Measurements from ENCODE around the gene POLE. TPM values are rescaled to one million over a fixed set of nuclear protein-coding genes. Genes with fewer than 3 reads are reported as not detected.

The POLE gene
- total and polyA plus RNA-seq, 2 of the 4 experiments (the other 2 are of a cell fraction) = 17.2 to 20.7 TPM

- no peak overlapping the region for H4K91ac ChIP-seq (ENCODE audit: insufficient read depth, low read depth, low read length)
- no peak overlapping the region for H2BK20ac ChIP-seq (ENCODE audit: low read depth, low read length)
- in situ Hi-C loops (cut with MboI; ENCODE audit: low sequenced_read_pairs) = no loop called here
- DNase-seq (no peak), ATAC-seq (ENCODE audit: low read depth) (no peak)
- CTCF ChIA-PET = no interaction called here
- H2AK5ac ChIP-seq (ENCODE audit: low read depth, low read length) = no peak overlapping the region
- dilution Hi-C loops (cut with HindIII; ENCODE audit: low sequenced_read_pairs, unreplicated experiment) = no loop called here
- no peaks in the 10 kb centered on the region for H3K9me3 ChIP-seq (ENCODE audit: control insufficient read depth, insufficient read depth, low read length)
- H2AFZ ChIP-seq (replicated peaks; ENCODE audit: low read length, poor library complexity) = no peak overlapping the region
- no peaks in the 10 kb centered on the region for H3K9me1 ChIP-seq (ENCODE audit: insufficient read depth, low read length)
- H3K79me1 ChIP-seq (ENCODE audit: low read depth in 1 of 2, low read length in 2 of 2) = no peaks in the 10 kb centered on the region
- H3K4me3 ChIP-seq (ENCODE audit: insufficient read depth, low read depth, low read length) = no peak overlapping the region
- H2BK120ac ChIP-seq (ENCODE audit: low read depth, low read length) = no peak overlapping the region
- intact Hi-C loops (cut with micrococcal nuclease) = no loop called here
- no TSS peak for BruUV-seq (replicated peaks)
- H3K18ac ChIP-seq (ENCODE audit: low read depth, low read length) = no peak overlapping the region
- no peak overlapping the region for H4K5ac ChIP-seq (ENCODE audit: low read depth, low read length)
- no peak overlapping the region for H3K14ac ChIP-seq (replicated peaks; ENCODE audit: low read depth, low read length)
- WGBS, 2 experiments (ENCODE audit: extremely low coverage in 2 of 2, insufficient read length in 1 of 2) = 100% methylated on average over 2 of the region's 12 CpGs; no CpG with 5 or more reads in 1 of the 2 experiments
- no peaks in the 10 kb centered on the region for H3K27me3 ChIP-seq (ENCODE audit: control insufficient read depth, insufficient read depth, low read length)
- no peak overlapping the region for H3K9ac ChIP-seq (ENCODE audit: low read depth, low read length)
- no peak overlapping the region for H3K56ac ChIP-seq (ENCODE audit: extremely low read depth, insufficient read depth, low read length)
- H3K27ac ChIP-seq (ENCODE audit: insufficient read depth, low read length) = no peak overlapping the region
- H2AK9ac ChIP-seq (replicated peaks; ENCODE audit: low read depth, low read length, poor library complexity) = no peak overlapping the region
- H2BK15ac ChIP-seq (ENCODE audit: low read depth, low read length) = no peak overlapping the region
- peaks cover 35% of the 10 kb centered on the region for H3K36me3 ChIP-seq (ENCODE audit: control insufficient read depth, insufficient read depth, low read length)
- H3K23ac ChIP-seq (ENCODE audit: low read depth, low read length) = no peak overlapping the region
- POLR2A ChIA-PET (ENCODE audit: unreplicated experiment) = no interaction called here
- no peak overlapping the region for H3K4ac ChIP-seq (ENCODE audit: low read depth, low read length)
- H4K20me1 ChIP-seq (ENCODE audit: insufficient read depth, low read length) = peaks cover 7% of the 10 kb centered on the region; the same call in 1 of the 2 replicates
- H3K4me2 ChIP-seq (ENCODE audit: low read depth, low read length) = no peak overlapping the region
- TF ChIP-seq RCOR1 (IDR thresholded peaks at IDR 0.05; ENCODE audit: insufficient replicate concordance, low read length) (no peak), FOS (IDR thresholded peaks at IDR 0.05; ENCODE audit: low read depth, low read length) (no peak), CEBPB (IDR thresholded peaks at IDR 0.05; ENCODE audit: low read depth, low read length) (no peak), MAZ (IDR thresholded peaks at IDR 0.05; ENCODE audit: borderline replicate concordance, low read depth, low read length) (no peak), BHLHE40 (IDR thresholded peaks at IDR 0.05; ENCODE audit: low read depth, low read length) (no peak), USF2 (IDR thresholded peaks at IDR 0.05; ENCODE audit: low read depth, low read length) (no peak), MXI1 (IDR thresholded peaks at IDR 0.05; ENCODE audit: borderline replicate concordance, low read depth, low read length) (no peak)
- H3K4me1 ChIP-seq (ENCODE audit: control insufficient read depth, insufficient read depth, low read length) = no peaks in the 10 kb centered on the region
- H4K8ac ChIP-seq (ENCODE audit: low read depth in 2 of 2, low read length in 2 of 2) = no peak overlapping the region
- no peak overlapping the region for H2BK5ac ChIP-seq (ENCODE audit: low read depth, low read length, poor library complexity, severe bottlenecking)
Observed at GRCh38 chr12:132639956-132640520, 47.1 kb downstream of the POLE start.

Measured in IMR-90 (cell line).